ENCODE results near the gene PRLHR.
A peak's percentile ranks its signal among the peaks of the same experiment; 100 is the strongest.

Gene PRLHR

DNA sequence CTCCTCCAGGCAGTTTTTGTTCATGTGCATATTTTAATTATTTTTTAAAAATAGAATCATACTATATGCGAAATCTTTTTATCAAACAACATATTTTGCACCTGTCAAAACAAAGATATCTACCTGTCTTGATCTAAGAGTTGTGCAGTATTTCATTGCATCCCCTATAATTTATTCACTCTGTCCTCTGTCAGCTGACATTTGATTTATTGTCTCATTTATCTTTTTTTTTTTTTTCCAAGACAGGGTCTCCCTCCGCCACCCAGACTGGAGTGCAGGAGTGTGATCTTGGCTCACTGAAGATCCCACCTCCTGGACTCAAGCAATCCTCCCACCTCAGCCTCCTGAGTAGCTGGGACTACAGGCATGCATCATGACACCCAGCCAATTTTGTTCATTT lies 49.0 kb downstream of the PRLHR start:
- no peak for DNase-seq (ENCODE audit: low read depth)
- TF ChIP-seq, protein P1, sequence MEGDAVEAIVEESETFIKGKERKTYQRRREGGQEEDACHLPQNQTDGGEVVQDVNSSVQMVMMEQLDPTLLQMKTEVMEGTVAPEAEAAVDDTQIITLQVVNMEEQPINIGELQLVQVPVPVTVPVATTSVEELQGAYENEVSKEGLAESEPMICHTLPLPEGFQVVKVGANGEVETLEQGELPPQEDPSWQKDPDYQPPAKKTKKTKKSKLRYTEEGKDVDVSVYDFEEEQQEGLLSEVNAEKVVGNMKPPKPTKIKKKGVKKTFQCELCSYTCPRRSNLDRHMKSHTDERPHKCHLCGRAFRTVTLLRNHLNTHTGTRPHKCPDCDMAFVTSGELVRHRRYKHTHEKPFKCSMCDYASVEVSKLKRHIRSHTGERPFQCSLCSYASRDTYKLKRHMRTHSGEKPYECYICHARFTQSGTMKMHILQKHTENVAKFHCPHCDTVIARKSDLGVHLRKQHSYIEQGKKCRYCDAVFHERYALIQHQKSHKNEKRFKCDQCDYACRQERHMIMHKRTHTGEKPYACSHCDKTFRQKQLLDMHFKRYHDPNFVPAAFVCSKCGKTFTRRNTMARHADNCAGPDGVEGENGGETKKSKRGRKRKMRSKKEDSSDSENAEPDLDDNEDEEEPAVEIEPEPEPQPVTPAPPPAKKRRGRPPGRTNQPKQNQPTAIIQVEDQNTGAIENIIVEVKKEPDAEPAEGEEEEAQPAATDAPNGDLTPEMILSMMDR (conservative IDR thresholded peaks at IDR 0.05; ENCODE audit: low read length): no peak
- no peak overlapping the region for H3K4me3 ChIP-seq (ENCODE audit: low read length)

DNA sequence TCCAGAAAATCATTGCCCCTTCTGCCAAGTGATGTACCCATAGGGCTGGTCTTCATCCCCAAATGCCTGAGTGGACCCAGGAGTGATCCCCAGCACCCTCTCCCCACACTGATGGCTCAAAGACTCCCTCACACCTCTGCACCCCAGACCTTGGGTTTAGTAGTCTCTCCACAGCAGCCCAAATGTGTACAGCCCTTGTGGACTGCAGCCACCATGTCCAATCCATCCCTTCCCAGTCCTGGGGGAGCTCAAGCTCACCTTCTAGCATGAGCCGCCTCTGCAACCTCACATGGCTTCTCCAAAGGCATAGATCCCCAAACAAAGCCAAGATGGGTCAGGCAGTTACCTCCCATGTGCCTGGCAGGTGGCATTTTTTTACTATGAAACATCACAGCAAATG lies 50.1 kb downstream of the PRLHR start:
- TF ChIP-seq, protein P1 (conservative IDR thresholded peaks at IDR 0.05; ENCODE audit: low read length): no peak
- DNase-seq (ENCODE audit: low read depth): no peak
- H3K4me3 ChIP-seq (ENCODE audit: low read length): no peak overlapping the region

DNA sequence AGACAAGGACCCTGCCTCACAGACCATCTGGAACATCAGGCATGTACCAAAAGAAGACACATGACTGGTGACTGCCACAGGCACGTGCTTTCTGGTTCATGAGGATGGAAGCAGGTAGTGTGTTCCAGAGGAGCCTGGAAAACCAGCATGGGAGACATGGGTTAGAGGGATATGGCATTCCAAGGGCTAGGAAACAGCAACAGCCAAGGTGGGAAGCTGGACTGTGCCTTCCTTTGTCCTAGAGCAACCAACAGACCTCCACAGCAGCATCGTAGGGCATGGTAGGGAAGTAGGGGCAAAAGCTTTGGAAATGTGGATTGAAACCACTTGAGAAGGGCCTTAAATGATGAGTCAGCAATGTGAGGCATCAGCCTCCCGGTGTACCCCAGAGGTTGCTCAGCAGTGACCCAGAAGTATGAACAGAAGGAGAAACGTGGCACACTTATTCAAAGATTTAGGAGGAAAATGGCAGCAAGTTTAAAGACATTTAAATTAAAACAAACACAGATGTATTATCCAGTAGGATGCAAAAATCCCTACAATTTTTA lies 51.0 kb downstream of the PRLHR start:
- DNase-seq (ENCODE audit: low read depth): no peak
- H3K4me3 ChIP-seq (ENCODE audit: low read length): no peak overlapping the region
- TF ChIP-seq, protein P1 (conservative IDR thresholded peaks at IDR 0.05; ENCODE audit: low read length): no peak

DNA sequence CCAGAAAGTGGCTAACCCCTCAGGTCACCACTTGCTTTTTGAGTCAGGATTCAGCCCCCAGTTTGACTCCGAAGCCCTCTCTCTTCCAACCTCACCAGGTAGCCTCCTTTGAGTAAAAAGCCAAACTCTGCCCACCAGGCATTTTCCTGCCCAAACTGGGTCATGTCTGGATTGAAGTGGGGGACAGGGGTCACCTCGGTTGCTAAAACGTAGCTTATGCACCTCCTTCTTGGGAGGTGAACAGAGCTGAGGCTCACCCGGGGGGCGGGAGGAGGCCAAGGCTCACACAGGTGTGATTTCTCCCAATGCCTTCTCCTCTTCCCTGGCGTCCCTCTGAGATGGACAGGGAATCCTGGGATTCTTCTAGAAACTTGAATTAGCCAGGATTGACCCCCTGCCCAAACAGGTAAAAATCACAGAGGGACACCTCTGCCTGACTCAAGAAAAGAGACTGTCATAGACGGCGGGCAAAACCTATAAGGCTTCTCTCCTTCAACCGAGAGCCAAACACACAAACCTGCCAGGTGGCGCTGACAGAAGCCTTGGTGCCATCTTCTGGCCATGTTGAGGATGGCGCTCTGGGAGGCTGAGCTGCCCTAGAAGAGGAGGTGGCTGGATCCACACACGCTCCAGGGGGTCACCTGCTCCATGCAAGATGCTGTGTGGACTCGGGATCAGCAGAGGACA lies 51.6 kb downstream of the PRLHR start:
- TF ChIP-seq, protein P1 (conservative IDR thresholded peaks at IDR 0.05; ENCODE audit: low read length): peak; percentile 80

DNA sequence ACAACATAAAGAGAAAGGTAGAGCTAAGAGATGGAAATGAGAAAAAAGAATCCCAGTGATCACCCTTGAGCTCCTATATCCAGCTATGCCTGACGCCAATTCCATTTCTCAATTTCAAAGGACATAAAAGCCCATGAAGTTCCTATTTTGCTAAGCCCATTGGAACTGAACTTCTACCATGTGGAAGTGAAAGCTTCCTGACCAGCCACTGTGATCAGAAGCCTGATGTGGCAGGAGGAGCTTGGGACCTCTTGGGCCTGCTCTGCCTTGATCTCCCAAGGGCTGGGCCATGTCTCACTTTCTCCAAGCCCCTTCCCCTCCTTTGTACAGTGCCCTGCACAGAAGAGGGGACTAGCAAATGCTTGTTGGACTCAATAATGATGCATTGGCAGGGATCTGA lies 52.7 kb downstream of the PRLHR start:
- no peak for DNase-seq (ENCODE audit: low read depth)
- H3K4me3 ChIP-seq (ENCODE audit: low read length): no peak overlapping the region
- TF ChIP-seq, protein P1 (conservative IDR thresholded peaks at IDR 0.05; ENCODE audit: low read length): no peak

More for the DNA sequence above, 51.6 kb downstream of the PRLHR start:
- H3K4me3 ChIP-seq (ENCODE audit: low read length): no peak overlapping the region
- DNase-seq (ENCODE audit: low read depth): peak; percentile 43

DNA sequence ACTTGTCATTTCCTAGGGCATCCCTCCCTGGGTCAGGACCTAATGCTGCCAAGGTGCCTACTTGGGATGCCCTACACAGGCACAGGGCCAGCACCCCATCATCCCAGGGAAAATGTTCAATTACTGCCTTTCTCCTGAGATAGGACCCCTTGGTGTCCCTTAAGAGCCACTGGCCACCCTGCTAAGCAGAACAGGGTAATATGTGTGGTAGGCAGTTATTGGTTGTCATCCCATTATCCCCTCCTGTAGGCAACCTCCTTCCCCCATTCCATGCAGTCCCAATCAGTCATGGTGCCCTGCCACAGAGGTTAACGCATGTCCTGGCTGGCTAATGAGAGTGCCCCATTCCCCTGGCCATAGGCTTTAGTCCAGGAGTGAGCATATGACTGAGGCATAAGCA lies 53.2 kb downstream of the PRLHR start:
- no peak for DNase-seq (ENCODE audit: low read depth)
- TF ChIP-seq, protein P1 (conservative IDR thresholded peaks at IDR 0.05; ENCODE audit: low read length): no peak
- H3K4me3 ChIP-seq (ENCODE audit: low read length): no peak overlapping the region

DNA sequence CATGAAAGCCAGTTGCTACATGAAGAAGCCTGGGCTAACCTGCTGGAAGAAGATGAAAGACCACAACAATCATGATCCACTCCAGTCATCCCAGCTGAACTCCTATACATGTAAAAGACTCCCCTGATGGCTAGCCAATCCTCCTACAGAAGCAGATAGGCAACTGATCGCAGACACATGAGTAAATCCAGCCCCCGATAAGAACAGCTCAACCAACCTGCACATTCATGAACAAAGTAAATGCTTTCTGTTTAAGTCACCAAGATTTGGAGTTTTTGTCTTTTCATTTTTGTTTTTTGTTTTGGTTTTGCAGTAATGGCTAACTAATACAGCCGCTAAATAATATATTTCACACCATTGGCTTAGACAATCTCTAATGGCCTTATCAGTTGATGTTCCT lies 53.7 kb downstream of the PRLHR start:
- no peak overlapping the region for H3K4me3 ChIP-seq (ENCODE audit: low read length)
- no peak for DNase-seq (ENCODE audit: low read depth)
- TF ChIP-seq, protein P1 (conservative IDR thresholded peaks at IDR 0.05; ENCODE audit: low read length): no peak
